Loucy (cell line): Measurements from ENCODE around the gene ULBP2.

ENCODE experiments used
- CTCF ChIP-seq: fragments of 200-600 bp; sonication (generic); conservative IDR thresholded peaks from 2 replicates; pipeline ENCODE4 v1.5.1; 2014; ENCODE audit warnings: mild to moderate bottlenecking, antibody characterized with exemption, low read length
- EZH2phosphoT487 ChIP-seq: fragments of 200-600 bp; IDR thresholded peaks from 2 replicates; pipeline ENCODE4 v1.6.1; 2018; ENCODE audit warnings: antibody characterized with exemption, mild to moderate bottlenecking, moderate library complexity, borderline replicate concordance

GRCh38 chr6:149951096-149951495 is 9.3 kb downstream of the ULBP2 start:
- no peak for TF ChIP-seq CTCF
- TF ChIP-seq EZH2phosphoT487: no peak
